Body of pancreas (tissue), 4 donors: ENCODE data around the gene CEP170B.

Experiments used
- CTCF ChIP-seq, 7 experiments: fragments of 450-650 bp in 4 of 7; fragments of 200-600 bp in 3 of 7; sonication (generic) in 3 of 7; IDR thresholded peaks; one replicate each; pipeline ENCODE4 v1.5.1; 2016 to 2019; ENCODE audit warnings: antibody characterized with exemption in 7 of 7
- POLR2A ChIP-seq, 3 donors: fragments of 450-650 bp; IDR thresholded peaks; one replicate each; pipeline ENCODE4 v1.6.1; 2016; ENCODE audit warnings: antibody characterized with exemption in 3 of 3, mild to moderate bottlenecking in 2 of 3

- TF ChIP-seq CTCF (IDR thresholded peaks at IDR 0.05) (no peak), POLR2A (IDR thresholded peaks at IDR 0.05) (no peak)
These were observed 2.4 kb downstream of the CEP170B start for GRCh38 chr14:104867371-104868059.
